IPS-NIHi11 (cell line): Measurements from ENCODE around the gene SIN3A.
"Not testable (repeated sequence)": the region's sequence is repeated elsewhere in the genome, so short reads cannot be mapped to it uniquely, and the experiment has no call there.

ENCODE experiments used
- DNase-seq: peaks from one replicate; pipeline ENCODE4 v3.0.0; 2012; ENCODE audit warnings: mixed read lengths, low spot score

SIN3A gene

DNA sequence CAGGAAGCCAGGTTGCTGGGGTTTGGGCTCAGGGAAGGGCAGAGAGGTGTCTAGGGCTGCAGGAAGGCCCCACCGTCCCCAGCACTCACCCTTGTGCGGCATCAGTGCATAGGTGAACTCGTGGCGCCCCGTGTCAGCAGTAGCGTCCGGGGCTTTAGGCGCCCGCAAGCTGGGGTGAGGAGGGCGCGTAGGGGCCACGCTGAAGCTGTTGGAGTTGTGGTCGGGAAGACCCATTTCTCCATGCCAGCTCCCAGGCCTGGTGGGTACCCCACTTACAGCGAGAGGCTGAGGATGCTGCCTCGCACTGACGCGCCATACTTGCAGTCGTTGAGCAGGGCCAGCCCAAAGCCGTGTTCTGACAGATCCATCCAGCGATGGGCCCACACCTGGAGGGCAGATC lies 95.0 kb downstream of the SIN3A start:
- DNase-seq = peak; percentile 10

DNA sequence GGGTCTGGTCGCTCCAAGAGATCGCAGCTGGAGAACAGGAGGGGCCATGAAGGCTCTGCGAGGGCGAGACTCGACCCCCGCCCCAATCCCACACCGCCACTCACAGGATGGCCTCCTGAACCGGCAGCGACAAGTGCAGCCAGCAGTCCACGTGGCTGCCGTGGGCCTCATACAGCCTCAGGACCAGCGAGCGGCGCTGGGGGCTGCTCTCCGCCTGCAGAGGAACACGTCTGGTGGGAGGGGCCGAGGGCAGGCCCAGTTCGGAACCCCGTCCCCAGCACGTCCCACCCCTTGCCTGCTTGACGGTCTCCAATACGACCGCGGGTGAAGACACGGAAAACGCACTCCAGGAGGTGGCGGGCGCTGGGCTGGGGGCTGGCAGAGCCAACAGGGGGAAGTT lies 95.5 kb downstream of the SIN3A start:
- DNase-seq = peak; percentile 24

DNA sequence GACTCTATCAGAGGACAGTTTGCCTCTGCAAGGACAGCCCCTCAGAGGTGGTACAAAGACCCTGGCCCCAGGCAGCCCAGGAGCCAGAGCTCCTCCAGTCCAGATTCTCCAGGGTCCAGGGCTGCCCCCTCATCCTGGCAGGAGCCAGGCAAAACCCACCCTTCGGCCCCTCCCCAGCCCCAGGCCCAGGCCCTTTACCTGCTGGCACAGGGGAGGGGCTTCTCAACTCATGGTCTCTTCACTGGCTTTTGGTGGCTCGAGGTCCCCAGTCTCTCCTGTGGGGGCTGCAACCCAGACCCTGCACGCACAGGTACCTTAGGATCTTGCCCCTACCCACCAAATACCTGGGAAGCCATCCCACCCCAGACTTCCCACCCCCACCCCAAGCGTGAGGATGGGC lies 96.1 kb downstream of the SIN3A start:
- DNase-seq = no peak

DNA sequence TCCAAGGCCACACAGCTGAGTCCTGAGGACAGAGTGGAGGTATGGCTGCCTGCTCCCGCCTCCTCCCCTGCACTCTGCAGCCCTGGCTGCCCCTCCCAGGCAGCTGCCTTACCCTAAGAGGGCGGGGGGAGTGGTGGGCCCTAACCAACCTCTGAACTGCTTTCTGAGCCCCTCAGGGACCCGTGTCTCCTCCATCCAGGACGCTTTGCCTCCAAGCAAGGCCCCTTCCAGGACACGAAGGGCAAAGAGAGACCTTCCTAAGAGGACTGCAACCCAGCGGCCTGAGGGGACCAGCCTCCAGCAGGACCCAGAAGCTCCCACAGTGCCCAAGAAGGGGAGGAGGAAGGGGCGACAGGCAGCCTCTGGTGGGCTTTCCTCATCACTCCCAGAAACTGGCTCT lies 97.0 kb downstream of the SIN3A start:
- peak; percentile 8 for DNase-seq

DNA sequence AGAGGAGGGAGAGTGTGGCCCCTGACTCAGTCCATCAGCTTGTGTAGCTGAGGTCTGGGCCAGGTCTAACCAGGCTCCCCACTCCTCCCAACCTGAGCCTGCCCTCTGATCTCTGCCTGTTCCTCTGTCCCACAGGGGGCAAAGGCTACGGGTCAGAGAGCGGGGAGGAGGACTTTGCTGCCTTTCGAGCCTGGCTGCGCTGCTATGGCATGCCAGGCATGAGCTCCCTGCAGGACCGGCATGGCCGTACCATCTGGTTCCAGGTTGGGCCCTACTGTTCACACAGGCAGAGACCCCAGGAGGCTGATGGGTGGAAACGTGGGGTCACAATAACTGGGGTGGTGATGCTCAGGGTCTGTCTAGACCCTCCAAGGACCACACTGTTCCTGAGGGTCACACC lies 97.9 kb downstream of the SIN3A start:
- peak; percentile 9 for DNase-seq

DNA sequence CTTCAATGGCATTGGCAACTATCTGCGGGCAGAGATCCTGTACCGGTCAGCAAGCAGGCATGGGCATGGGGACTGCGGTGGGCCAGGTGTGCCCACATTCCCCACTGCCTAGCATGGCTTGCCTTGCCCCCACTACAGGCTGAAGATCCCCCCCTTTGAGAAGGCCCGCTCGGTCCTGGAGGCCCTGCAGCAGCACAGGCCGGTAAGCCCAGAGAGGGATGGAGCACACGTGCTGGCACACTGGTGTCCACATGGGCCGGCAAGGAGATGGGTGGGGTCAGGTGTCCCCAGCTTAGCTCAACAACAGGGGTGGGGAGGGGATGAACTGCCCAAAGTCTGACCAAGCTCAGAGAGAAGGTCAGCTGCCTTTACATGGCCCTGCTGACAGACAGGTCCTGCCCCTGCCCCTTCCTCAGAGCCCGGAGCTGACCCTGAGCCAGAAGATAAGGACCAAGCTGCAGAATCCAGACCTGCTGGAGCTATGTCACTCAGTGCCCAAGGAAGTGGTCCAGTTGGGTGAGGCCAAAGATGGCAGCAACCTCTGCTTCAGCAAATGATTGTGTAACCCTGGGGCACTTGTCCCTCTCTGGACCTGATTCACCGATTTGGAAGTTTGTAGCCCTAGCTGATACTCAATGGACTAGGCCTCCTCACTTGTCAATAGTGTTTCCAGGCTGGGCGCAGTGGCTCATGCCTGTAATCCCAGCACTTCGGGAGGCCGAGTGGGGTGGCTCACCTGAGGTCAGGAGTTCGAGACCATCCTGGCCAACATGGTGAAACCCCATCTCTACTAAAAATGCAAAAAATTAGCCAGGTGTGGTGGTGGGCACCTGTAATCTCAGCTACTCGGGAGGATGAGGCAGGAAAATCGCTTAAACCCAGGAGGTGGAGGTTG lies 99.1 kb downstream of the SIN3A start:
- DNase-seq = peak; percentile 6

DNA sequence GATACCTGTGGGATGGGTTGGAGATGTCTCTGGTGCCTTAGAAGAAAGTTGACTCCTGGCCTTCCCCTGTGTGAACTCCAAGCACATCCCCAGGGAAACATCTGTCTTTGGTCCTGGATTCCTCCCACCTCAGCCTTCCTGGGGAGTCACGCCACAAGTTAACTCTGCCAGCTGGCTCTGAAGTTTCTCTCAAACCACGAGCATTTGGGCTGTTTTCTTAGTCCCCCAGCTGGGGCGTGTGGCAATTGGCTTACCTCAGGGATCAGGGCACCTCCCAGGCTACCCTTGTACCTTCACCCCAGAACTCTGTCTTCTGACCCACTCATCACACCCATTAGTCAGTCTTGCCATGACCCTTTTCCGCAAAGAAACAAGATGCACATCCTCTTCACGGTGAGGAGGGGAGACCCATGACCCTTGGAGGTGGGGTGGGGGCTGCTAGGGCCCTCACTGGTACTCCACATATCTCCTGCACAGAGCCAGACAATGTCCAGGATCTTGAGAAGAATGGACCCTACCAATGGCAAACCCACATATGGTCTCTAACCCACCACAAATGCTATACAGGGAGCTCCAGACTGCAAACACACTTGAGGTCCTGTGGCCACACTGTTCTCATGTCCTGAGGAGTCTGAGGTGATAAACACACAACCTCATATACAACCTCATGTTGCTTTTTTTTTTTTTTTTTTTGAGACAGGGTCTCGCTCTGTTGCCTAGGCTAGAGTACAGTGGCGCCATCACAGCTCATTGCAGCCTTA lies 100.7 kb downstream of the SIN3A start:
- peak; percentile 3 for DNase-seq

DNA sequence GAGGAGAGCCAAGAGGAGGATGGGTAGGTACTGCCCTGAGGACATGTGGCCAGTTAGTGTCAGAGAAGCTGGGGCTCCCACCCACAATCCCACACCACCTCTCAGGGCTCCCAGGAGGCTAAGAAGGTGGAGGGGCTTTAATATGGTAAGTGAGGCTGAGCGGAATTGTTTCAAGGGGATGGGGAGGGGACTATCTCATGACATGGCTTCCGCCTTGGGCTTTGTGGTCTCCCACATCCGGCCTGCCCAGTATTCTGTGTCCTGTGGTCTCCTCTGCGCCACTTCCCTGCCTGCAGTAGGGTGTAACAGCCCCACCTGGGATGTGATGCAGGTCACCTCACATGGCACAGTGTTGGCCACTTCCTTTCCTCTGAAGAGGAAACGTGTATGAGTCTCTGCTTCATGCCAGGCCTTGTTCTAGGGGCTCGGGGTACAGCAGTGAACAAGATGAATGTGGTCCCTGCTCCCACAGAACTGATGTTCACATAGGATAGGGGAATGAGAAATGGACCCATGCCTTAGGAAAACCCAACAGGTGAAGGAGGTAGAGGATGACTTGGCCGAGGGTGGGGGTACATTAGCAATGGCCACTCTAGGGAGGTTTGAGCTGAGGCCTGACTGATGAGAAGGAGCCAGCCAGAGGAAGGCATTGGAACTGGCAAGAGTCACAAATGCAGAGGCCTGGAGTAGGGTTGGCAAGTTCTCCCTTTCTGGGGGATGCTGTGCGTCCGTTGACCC lies 101.5 kb downstream of the SIN3A start:
- DNase-seq = peak; percentile 4

DNA sequence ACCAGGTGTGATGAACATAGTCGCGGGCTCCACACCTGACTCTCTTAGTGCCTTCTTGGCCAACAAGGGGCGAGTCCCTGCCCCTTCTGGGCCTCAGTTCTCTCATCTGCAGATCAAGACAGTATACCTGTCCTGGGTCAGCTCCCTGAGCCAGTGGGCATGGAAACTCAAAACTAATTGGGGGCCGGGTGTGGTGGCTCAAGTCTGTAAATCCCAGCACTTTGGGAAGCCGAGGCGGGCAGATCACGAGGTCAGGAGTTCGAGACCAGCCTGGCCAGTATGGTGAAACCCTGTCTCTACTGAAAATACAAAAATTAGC lies 102.2 kb downstream of the SIN3A start:
- not testable (repeated sequence) for DNase-seq

DNA sequence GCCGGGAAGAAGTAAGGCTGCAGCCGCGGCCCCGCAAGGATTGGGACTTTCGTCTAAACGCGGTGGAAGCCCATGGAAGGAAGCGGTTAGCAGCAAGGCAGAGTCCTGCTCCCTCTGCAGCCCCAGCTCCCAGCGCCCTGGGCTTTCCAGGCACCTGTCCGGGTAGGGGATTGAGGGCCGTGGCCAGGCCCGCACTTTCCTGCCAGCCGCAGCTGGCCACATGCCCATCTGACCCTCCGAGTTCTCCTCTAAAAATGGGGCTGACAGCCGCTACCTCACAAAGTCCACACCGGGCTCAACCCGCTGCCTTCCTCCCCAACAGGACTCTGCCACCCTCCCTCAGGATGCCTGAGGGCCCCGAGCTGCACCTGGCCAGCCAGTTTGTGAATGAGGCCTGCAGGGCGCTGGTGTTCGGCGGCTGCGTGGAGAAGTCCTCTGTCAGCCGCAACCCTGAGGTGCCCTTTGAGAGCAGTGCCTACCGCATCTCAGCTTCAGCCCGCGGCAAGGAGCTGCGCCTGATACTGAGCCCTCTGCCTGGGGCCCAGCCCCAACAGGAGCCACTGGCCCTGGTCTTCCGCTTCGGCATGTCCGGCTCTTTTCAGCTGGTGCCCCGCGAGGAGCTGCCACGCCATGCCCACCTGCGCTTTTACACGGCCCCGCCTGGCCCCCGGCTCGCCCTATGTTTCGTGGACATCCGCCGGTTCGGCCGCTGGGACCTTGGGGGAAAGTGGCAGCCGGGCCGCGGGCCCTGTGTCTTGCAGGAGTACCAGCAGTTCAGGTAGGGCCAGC lies 102.7 kb downstream of the SIN3A start:
- peak; percentile 57 for DNase-seq

DNA sequence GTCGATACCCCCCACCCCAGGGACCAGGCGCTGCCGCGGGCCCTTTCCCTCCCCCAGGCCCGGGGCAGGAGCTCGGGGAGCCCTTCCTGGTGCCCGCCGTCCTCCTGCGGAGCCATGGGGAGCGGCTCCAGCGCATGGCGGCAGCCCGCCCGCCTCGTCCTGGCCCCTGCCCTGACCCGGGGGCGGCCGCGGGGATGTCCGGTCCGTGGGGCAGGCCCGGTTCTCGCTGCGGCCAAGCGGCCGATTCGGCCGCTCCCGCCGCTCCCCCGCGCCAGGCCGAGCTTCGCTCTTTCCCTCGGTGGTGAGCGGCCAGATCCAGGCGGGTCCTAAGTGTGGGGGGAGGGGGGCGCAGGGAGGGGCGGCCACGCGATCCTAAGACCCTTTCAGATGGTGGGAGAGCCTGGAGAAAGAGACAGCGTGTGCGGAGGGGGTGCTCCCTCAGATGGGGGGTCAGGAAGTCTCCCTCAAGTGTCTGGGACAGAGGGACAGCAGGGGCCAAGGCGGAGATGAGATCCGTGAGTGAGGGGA lies 103.4 kb downstream of the SIN3A start:
- no peak for DNase-seq

DNA sequence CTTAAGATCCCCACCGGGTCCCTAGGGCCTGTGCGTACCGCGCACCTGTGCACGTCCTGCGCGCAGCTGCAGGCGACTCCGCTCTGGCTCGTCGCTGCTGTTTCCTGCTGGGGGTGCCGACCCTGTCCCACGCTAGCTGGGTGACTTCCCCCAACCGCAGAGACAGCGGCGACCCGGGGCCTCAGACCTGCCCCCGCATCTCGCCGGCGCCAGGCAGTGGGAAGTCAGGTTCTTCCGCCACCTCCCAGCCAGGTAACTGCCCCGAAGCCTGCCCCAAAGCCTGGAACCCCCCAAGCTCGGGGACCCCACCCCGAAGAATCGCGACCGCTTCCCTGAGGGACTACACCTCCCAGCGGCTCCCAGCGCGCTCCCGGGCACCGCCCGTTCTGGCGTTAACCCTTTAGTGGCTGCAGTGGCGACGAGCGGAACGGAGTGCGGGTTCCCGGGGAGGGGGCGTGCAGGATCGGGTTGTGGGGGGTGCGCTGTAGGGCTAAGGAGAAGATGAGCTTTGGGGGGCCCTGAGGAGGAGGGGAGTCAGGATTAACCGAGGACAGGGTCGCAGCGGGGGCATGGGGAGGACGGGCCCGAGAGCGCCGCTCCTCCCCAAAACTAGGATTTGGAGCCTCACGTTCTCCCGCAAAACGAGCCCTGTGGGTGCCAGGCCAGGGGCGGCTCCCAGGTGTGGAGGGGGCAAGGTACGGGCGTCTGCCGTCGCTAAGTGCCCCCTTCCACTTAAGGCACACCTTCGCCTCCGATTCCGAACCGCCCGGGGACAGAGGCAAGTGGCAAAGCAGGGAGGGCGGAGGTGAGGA lies 104.1 kb downstream of the SIN3A start:
- DNase-seq = peak; percentile 81

DNA sequence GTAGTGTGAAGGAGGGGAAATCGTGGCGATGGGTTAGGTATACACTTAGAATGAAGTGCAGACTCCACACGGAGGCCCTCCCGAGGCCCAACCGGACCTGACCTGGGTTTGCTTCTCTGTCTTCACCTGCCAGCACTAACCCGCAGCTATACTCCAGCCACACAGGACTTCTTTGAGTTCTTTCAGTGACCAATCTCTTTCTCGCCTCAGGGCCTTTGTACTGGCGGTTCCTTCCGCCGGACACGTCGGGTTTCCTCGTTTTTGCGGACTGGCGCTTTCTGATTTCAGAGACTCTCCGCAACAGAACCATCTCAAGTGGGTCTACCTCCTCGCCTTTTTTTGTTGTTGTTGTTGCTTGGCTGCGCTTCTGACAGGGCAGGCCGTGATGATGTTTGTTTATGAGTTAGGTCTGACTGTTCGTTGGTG lies 104.7 kb downstream of the SIN3A start, which contains the start of gene NEIL1:
Gene NEIL1 (plus strand): TSS at position 244 of the 426 bp plus-strand sequence. CDS start 1,867 bp downstream, outside the sequence.
- peak; percentile 27 for DNase-seq

DNA sequence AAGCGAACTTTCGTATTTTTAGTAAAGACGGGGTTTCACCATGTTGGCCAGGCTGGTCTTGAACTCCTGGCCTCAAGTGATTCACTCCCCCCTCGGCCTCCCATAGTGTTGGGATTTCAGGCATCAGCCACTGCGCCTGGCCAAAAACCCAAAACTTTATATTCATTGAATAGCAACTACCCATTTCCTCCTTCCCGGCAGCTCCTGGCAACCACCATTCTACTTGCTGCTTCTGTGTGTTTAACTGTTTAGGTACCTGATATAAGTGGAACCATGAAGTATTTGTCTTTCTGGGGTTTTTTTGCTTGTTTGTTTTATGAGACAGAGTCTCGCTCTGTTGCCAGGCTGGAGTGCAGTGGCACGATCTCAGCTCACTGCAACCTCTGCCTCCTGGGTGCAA lies 107.5 kb downstream of the SIN3A start:
- DNase-seq = peak; percentile 6

DNA sequence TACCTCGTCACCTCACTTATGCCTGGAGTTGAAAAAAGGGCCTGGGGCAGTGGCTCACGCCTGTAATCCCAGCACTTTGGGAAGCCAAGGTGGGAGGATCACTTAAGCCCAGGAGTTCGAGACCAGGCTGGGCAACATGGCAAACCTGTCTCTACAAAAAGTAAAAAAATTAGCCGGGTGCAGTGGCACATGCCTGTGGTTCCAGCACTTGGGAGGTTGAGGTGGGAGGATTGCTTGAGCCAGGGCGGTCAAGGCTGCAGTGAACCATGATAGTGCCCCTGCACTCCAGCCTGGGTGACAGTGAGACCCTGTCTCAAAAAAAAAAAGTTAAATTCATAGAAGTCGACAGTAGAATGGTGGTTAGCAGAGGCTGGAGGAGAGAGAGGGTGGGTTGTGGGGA lies 109.3 kb downstream of the SIN3A start:
- DNase-seq = no peak

DNA sequence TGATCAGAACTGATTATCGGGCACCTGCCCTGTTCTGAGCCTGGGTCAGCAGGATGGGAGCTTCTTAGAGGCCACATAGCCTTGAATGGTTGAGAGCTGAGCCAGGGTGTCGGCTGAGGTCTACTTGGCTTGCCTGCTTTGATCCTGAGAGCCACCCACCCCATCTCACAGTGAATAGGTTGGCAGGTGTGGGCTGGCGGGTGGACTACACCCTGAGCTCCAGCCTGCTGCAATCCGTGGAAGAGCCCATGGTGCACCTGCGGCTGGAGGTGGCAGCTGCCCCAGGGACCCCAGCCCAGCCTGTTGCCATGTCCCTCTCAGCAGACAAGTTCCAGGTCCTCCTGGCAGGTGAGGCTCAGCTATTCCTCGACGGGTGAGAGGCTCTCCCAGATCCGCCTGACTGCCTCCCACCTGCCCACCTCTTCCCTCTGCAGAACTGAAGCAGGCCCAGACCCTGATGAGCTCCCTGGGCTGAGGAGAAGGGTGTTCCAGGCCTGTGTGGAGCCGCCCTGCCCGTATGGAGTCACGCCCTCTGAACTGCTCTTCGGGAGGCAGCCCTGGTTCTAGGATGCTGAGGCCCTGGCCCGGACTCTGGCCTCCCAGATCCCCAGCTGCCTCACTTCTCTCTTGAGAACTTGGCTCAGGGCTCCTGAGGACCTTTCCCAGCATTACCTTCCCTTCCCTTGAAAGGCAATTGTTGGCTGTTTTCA lies 111.8 kb downstream of the SIN3A start:
- no peak for DNase-seq

DNA sequence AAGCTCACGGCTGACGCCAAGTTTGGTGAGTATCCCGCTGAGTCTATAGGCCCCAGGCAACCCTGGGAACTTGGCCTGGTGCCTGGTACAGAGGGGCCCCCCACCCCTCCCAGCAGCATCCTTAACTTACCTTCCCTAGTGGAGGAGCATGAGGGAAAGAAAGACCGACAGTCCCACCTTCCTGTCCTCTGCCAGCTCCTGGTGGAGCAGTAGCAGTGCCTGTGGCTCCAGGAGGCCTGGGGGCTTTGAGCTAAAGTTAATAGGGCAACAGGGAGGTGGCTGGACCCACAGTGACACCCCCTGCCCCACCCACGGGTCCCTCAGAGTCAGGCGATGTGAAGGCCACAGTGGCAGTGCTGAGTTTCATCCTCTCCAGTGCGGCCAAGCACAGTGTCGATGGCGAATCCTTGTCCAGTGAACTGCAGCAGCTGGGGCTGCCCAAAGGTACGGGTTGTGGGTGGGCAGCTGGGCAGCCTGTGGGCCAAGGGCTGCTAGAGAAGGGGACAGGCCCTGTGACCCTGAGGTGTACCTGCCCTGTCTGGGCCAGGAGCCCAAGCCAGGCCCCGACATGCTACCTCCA lies 112.7 kb downstream of the SIN3A start:
- no peak for DNase-seq

DNA sequence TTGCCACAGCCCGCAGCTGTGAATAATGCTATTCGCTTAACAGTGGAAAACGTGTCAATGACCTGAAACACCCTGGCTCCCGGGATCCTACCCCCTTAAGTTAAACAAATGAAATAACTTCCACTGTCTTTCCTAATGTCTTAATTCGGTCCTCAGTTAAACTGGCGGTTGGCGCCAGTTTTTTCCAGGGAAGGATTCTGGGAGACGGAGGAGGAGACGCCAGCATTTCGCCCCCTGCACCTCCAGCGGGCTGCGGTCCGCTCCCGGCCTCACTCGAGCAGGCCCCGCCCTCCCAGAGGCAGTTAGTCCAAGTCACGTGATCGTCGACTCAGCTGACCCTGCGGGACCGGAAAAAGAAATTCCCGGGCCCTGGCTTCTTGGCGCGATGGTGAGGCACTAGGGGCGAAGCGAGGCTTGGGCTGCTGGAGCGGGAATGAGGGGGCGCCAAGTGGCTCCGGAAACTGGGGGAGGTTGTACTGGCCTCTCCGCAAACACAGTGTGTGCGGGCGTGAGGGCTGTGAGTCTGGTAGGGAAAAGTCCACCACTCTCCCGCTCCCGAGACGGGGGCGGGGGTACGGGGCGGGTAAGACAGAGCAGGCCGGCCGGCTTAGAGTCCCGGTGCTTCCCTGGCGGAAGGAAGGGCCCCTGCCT lies 115.7 kb downstream of the SIN3A start, which contains the start of gene COMMD4:
Gene COMMD4 (plus strand): TSS at position 359 of the 651 bp plus-strand sequence. CDS start 27 bp downstream, at position 386.
- peak; percentile 84 for DNase-seq

DNA sequence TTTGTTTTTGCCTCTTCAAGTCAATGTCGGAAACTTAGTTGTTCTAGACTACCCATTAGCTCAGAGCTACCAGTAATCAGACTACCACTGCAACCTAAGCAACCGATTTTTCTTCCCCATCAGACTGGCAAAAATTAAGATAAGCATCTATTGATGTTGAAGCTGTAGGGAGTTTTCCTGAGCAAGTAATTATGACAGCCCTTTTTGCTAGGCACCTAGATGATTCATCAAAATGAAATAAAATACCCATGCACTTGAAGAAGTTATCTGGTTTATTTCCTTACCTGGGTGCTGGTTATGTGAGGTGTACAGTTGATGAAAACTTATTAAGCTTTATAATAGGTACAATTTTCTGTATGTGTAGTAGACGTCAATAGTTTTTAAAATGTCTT lies 116.2 kb downstream of the SIN3A start:
- no peak for DNase-seq
